H1 (cell line): ENCODE results near the gene INTS6. TPM values are rescaled to one million over a fixed set of nuclear protein-coding genes. Genes with fewer than 3 reads are reported as not detected.

Source experiments
- CTCF ChIA-PET: fragments of 300-600 bp; sonication (Branson Sonifier 250); formaldehyde crosslinking; loops from one replicate; lab custom pipeline; 2021; ENCODE audit not compliant: partially characterized antibody; lab: Charles Lee
- POLR2A ChIA-PET: fragments of 300-600 bp; sonication (Branson Sonifier 250); formaldehyde crosslinking; loops from one replicate; lab custom pipeline; 2021; ENCODE audit warnings: inconsistent platforms; ENCODE audit not compliant: partially characterized antibody; lab: Charles Lee
- DNase-seq, 2 experiments: peaks; one replicate each; pipeline versions ENCODE4 v3.0.0 to v3.0.0-alpha.2; 2010 to 2022; ENCODE audit warnings: low spot score in 2 of 2, low read depth in 1 of 2, mixed read lengths in 1 of 2
- FAIRE-seq: peaks from 2 replicates; lab custom pipeline; 2011; peaks lifted over from hg19 to GRCh38; lab: Jason Lieb, UNC
- H2AFZ ChIP-seq: 2 replicates; pipeline ENCODE4 v1.8.1; 2012; ENCODE audit warnings: low read length, inconsistent platforms
- H2AK5ac ChIP-seq: 2 replicates; pipeline ENCODE4 v1.6.1; 2013; ENCODE audit warnings: low read depth, low read length
- H2BK120ac ChIP-seq: replicated peaks from 2 replicates; pipeline ENCODE3; 2013; ENCODE audit warnings: low read depth, low read length, inconsistent platforms
- H2BK12ac ChIP-seq: 2 replicates; pipeline ENCODE4 v1.6.1; 2013; ENCODE audit warnings: low read depth, low read length
- H2BK15ac ChIP-seq: 2 replicates; pipeline ENCODE4 v1.6.1; 2013; ENCODE audit warnings: low read length
- H2BK20ac ChIP-seq: 2 replicates; pipeline ENCODE4 v1.6.1; 2013; ENCODE audit warnings: low read length
- H2BK5ac ChIP-seq: 2 replicates; pipeline ENCODE4 v1.6.1; 2013; ENCODE audit warnings: low read depth, low read length
- H3K14ac ChIP-seq: 2 replicates; pipeline ENCODE4 v1.6.1; 2013; ENCODE audit warnings: inconsistent platforms; ENCODE audit not compliant: insufficient read length
- H3K18ac ChIP-seq: 2 replicates; pipeline ENCODE4 v1.6.1; 2013; ENCODE audit warnings: low read length; ENCODE audit errors: extremely low read depth
- H3K23ac ChIP-seq: 2 replicates; pipeline ENCODE4 v1.6.1; 2013; ENCODE audit warnings: inconsistent platforms; ENCODE audit not compliant: insufficient read length
- H3K23me2 ChIP-seq: 2 replicates; pipeline ENCODE4 v1.6.1; 2013; ENCODE audit warnings: low read depth, low read length
- H3K27ac ChIP-seq: 2 replicates; pipeline ENCODE4 v1.6.1; 2011; ENCODE audit warnings: low read depth, low read length, inconsistent platforms
- H3K27me3 ChIP-seq, 4 experiments: replicated peaks in 1 of 4; 1 replicate in 1 of 4; 2 replicates in 3 of 4; pipeline versions ENCODE4 v1.6.1 to v1.8.1; 2011 to 2013; ENCODE audit warnings: low read length in 3 of 4, mild to moderate bottlenecking in 3 of 4, inconsistent platforms in 2 of 4, mixed read lengths in 2 of 4, moderate library complexity in 1 of 4; ENCODE audit not compliant: control insufficient read depth in 3 of 4, insufficient read depth in 3 of 4; ENCODE audit errors: extremely low read depth in 1 of 4
- H3K36me3 ChIP-seq, 4 experiments: 2 replicates each; pipeline versions ENCODE4 v1.6.1 to v1.8.1; 2011 to 2013; ENCODE audit warnings: mild to moderate bottlenecking in 4 of 4, low read length in 3 of 4, moderate library complexity in 2 of 4, control low read depth in 1 of 4, inconsistent platforms in 1 of 4; ENCODE audit not compliant: insufficient read depth in 4 of 4, control insufficient read depth in 2 of 4
- H3K4ac ChIP-seq: replicated peaks from 2 replicates; pipeline ENCODE3; 2013; ENCODE audit warnings: low read length, low read depth, mixed read lengths, inconsistent platforms; ENCODE audit not compliant: insufficient read length
- H3K4me1 ChIP-seq, 4 experiments: replicated peaks in 1 of 4; 1 replicate in 1 of 4; 2 replicates in 3 of 4; pipeline versions ENCODE4 v1.6.1 to v1.8.1; 2011 to 2013; ENCODE audit warnings: low read length in 3 of 4, inconsistent platforms in 2 of 4, mixed read lengths in 1 of 4; ENCODE audit not compliant: insufficient read depth in 4 of 4, control insufficient read depth in 3 of 4
- H3K4me2 ChIP-seq, 2 experiments: 2 replicates each; pipeline versions ENCODE4 v1.6.1 to v1.8.1; 2011 to 2013; ENCODE audit warnings: low read depth in 2 of 2, low read length in 2 of 2, control low read depth in 1 of 2, inconsistent platforms in 1 of 2, mild to moderate bottlenecking in 1 of 2; ENCODE audit not compliant: insufficient read depth in 1 of 2
- H3K4me3 ChIP-seq, 4 experiments: fragments of 200-600, 300-600 bp in 1 of 4; sonication (generic), shearing (Covaris generic), sonication (Bioruptor Twin) in 1 of 4; 2 replicates each; pipeline versions ENCODE4 v1.5.1 to v1.8.1; 2011 to 2016; ENCODE audit warnings: low read length in 4 of 4, low read depth in 3 of 4, control low read depth in 2 of 4, inconsistent platforms in 2 of 4, mild to moderate bottlenecking in 2 of 4, mixed read lengths in 1 of 4, moderate library complexity in 1 of 4; ENCODE audit not compliant: insufficient read depth in 2 of 4; ENCODE audit errors: extremely low read depth in 1 of 4
- H3K56ac ChIP-seq: replicated peaks from 2 replicates; pipeline ENCODE3; 2013; ENCODE audit warnings: low read depth, mild to moderate bottlenecking, mixed read lengths, low read length, inconsistent platforms; ENCODE audit not compliant: insufficient read length
- H3K79me1 ChIP-seq: 2 replicates; pipeline ENCODE4 v1.6.1; 2013; ENCODE audit warnings: low read depth, low read length, control low read depth
- H3K79me2 ChIP-seq, 2 experiments: 2 replicates each; pipeline versions ENCODE4 v1.6.1 to v1.8.1; 2012 to 2013; ENCODE audit warnings: low read length in 2 of 2, mild to moderate bottlenecking in 2 of 2, inconsistent platforms in 1 of 2; ENCODE audit not compliant: insufficient read depth in 2 of 2, control insufficient read depth in 1 of 2
- H3K9ac ChIP-seq, 4 experiments: replicated peaks in 1 of 4; 1 replicate in 1 of 4; 2 replicates in 3 of 4; pipeline versions ENCODE4 v1.6.1 to v1.8.1; 2011 to 2013; ENCODE audit warnings: low read depth in 3 of 4, low read length in 3 of 4, control low read depth in 2 of 4, mild to moderate bottlenecking in 2 of 4, moderate library complexity in 2 of 4, inconsistent platforms in 1 of 4; ENCODE audit errors: extremely low read depth in 1 of 4
- H3K9me3 ChIP-seq, 2 experiments: 2 replicates each; pipeline versions ENCODE4 v1.6.1 to v1.8.1; 2012 to 2013; ENCODE audit warnings: mild to moderate bottlenecking in 2 of 2, moderate library complexity in 2 of 2, control low read depth in 1 of 2, inconsistent platforms in 1 of 2, low read depth in 1 of 2, low read length in 1 of 2, mixed read lengths in 1 of 2; ENCODE audit not compliant: insufficient read depth in 2 of 2
- H4K20me1 ChIP-seq, 2 experiments: replicated peaks in 1 of 2; 2 replicates each; pipeline versions ENCODE3 to v1.8.1; 2011 to 2013; ENCODE audit warnings: inconsistent platforms in 2 of 2, low read length in 2 of 2, mild to moderate bottlenecking in 1 of 2; ENCODE audit not compliant: insufficient read depth in 2 of 2, control insufficient read depth in 1 of 2
- H4K5ac ChIP-seq: 2 replicates; pipeline ENCODE4 v1.6.1; 2013; ENCODE audit warnings: low read length, low read depth, mixed read lengths, inconsistent platforms; ENCODE audit not compliant: insufficient read length
- H4K8ac ChIP-seq: 2 replicates; pipeline ENCODE4 v1.8.0; 2013; ENCODE audit warnings: mild to moderate bottlenecking, moderate library complexity, low read length, inconsistent platforms; ENCODE audit not compliant: insufficient read depth; ENCODE audit errors: extremely low read depth
- H4K91ac ChIP-seq: replicated peaks from 2 replicates; pipeline ENCODE3; 2013; ENCODE audit warnings: low read length, mixed read lengths, inconsistent platforms; ENCODE audit not compliant: insufficient read length
- ASH2L ChIP-seq: fragments of 200-600, 300-600 bp; sonication (generic); IDR thresholded peaks from one replicate; pipeline ENCODE4 v1.7.1; 2017; ENCODE audit warnings: low read length
- PHF8 ChIP-seq: fragments of 200-600 bp; sonication (generic); conservative IDR thresholded peaks from 2 replicates; pipeline ENCODE4 v1.7.1; 2012; ENCODE audit warnings: low read depth, mild to moderate bottlenecking, inconsistent platforms, low read length, moderate library complexity
- RAD21 ChIP-seq, 2 experiments: IDR thresholded peaks in 1 of 2; conservative IDR thresholded peaks in 1 of 2; 2 replicates each; pipeline ENCODE4 v1.6.1; 2011; ENCODE audit warnings: low read depth in 2 of 2, low read length in 2 of 2, improper control_type of control experiment in 1 of 2, inconsistent platforms in 1 of 2, mild to moderate bottlenecking in 1 of 2, moderate library complexity in 1 of 2
- SAP30 ChIP-seq: fragments of 300-600 bp; sonication (generic); IDR thresholded peaks from 2 replicates; pipeline ENCODE4 v1.7.1; 2012; ENCODE audit warnings: low read length, moderate library complexity, mild to moderate bottlenecking, inconsistent platforms; ENCODE audit not compliant: insufficient read depth, insufficient replicate concordance
- SIRT6 ChIP-seq: IDR thresholded peaks from one replicate; pipeline ENCODE4 v1.7.1; 2012; ENCODE audit warnings: low read length, inconsistent platforms
- SP2 ChIP-seq: IDR thresholded peaks from 2 replicates; pipeline ENCODE4 v1.6.1; 2012; ENCODE audit warnings: mild to moderate bottlenecking, low read length, inconsistent platforms
- SP4 ChIP-seq: IDR thresholded peaks from 2 replicates; pipeline ENCODE4 v1.6.1; 2012; ENCODE audit warnings: low read length, inconsistent platforms
- WGBS, 2 experiments: shearing (Covaris generic) in 1 of 2; methylation state at CpG; one replicate each; pipeline versions ENCODE4 v1.1.6 to v1.1.7; 2013 to 2015; ENCODE audit warnings: low lambda C conversion rate in 2 of 2, mixed read lengths in 2 of 2, inconsistent platforms in 1 of 2, low coverage in 1 of 2, missing lambda C conversion rate in 1 of 2; ENCODE audit not compliant: insufficient replicate concordance in 2 of 2, insufficient coverage in 1 of 2, insufficient read length in 1 of 2; ENCODE audit errors: extremely low coverage in 1 of 2, missing lambda C conversion rate in 1 of 2; 5-methylcytosine and 5-hydroxymethylcytosine counted together
- polyA plus RNA-seq, 7 experiments: library from polyadenylated mRNA; depleted of rRNA in 3 of 7; stranded (reverse) in 5 of 7; unstranded in 2 of 7; fragments of >200 nt in 5 of 7; fragments of 200-250 nt in 2 of 7; gene quantifications; 1 replicate in 5 of 7; 2 replicates in 1 of 7; 4 replicates in 1 of 7; pipeline versions ENCODE4 v1.2.1 to v1.2.3, GENCODE V29; 2011 to 2013; ENCODE audit warnings: missing spikeins in 2 of 7, mixed read lengths in 2 of 7
- total RNA-seq: library from RNA; stranded (reverse); fragmentation: NEBNext Ultra II Directional; extraction: Animal tissue kit (Norgen Biotek cat#: 25700); gene quantifications from 2 replicates; pipeline ENCODE4 v1.2.1, GENCODE V29; 2021

INTS6 gene
- total and polyA plus RNA-seq, 2 of the 8 experiments (the other 6 are each of a cell fraction or from before 2014, with no cell fraction given): 12.6 to 42.8 TPM

GRCh38 chr13:51341232-51341631 is 111.6 kb downstream of the INTS6 start:
- no peak overlapping the region for H3K23ac ChIP-seq
- H3K14ac ChIP-seq: no peak overlapping the region
- no peak overlapping the region for H2AK5ac ChIP-seq
- H3K4me2 ChIP-seq: no peak overlapping the region
- H3K4ac ChIP-seq: no peak overlapping the region
- no peak overlapping the region for H3K9ac ChIP-seq
- peak overlapping the region; percentile 29 for H4K91ac ChIP-seq
- no peak for DNase-seq
- H2BK12ac ChIP-seq: no peak overlapping the region; the same call in 1 of the 2 replicates
- H4K8ac ChIP-seq: no peak overlapping the region; the same call in 1 of the 2 replicates
- no peak overlapping the region for H4K5ac ChIP-seq
- no peak overlapping the region for H3K4me3 ChIP-seq
- no peaks in the 10 kb centered on the region for H3K9me3 ChIP-seq
- no peak overlapping the region; the same call in 1 of the 2 replicates for H2BK20ac ChIP-seq
- H3K56ac ChIP-seq: no peak overlapping the region
- H4K20me1 ChIP-seq: no peaks in the 10 kb centered on the region
- H3K27me3 ChIP-seq: no peaks in the 10 kb centered on the region; a peak in 1 of 7 replicates
- no peaks in the 10 kb centered on the region for H3K79me2 ChIP-seq
- FAIRE-seq: no peak
- peaks cover 0 to 4% (median 0%) of the 10 kb centered on the region in 4 experiments; a peak in 1 of 7 replicates for H3K4me1 ChIP-seq
- 0 out of 2 replicates have a peak overlapping the region, but pooled peaks have one; percentile 4 for H3K18ac ChIP-seq
- ChIA-PET POLR2A (interaction anchor here (0.7 to 1.4 kb wide), 2 partner anchors 39 to 188 kb away, joined by 3 read pairs; no protein-coding TSS in a partner anchor), CTCF (interaction anchor here (0.7 to 1.6 kb wide), 5 partner anchors 9 to 118 kb away, joined by 3 to 4 read pairs (median 3); no protein-coding TSS in a partner anchor)
- no peak overlapping the region; the same call in none of the 2 replicates for H2BK15ac ChIP-seq
- H3K23me2 ChIP-seq: no peaks in the 10 kb centered on the region
- H3K27ac ChIP-seq: no peak overlapping the region
- H3K36me3 ChIP-seq: no peaks in the 10 kb centered on the region
- H2AFZ ChIP-seq: no peak overlapping the region
- H2BK5ac ChIP-seq: peak overlapping the region; percentile 60; the same call in 1 of the 2 replicates
- no peak overlapping the region for H2BK120ac ChIP-seq
- WGBS, 2 experiments: 88% methylated on average over 2 of the region's 2 CpGs; no CpG with 5 or more reads in 1 of the 2 experiments
- TF ChIP-seq PHF8: no peak
- no peak for TF ChIP-seq SAP30
- no peak for TF ChIP-seq SIRT6
- no peak for TF ChIP-seq SP2
- TF ChIP-seq ASH2L: peak; percentile 66
- no peak for TF ChIP-seq RAD21 (IDR thresholded peaks at IDR 0.05 in 1 of 2, conservative IDR thresholded peaks at IDR 0.05 in 1 of 2; ENCODE audit: low read depth in 2 of 2, low read length in 2 of 2)
- TF ChIP-seq SP4: no peak
- TF ChIP-seq, all 59 proteins: peak for 1
- no peaks in the 10 kb centered on the region for H3K79me1 ChIP-seq
